Endodermal cell (in vitro differentiated cells): ENCODE data around the gene TRPM6. TPM values are rescaled to one million over a fixed set of nuclear protein-coding genes. Genes with fewer than 3 reads are reported as not detected.

Source experiments
- DNase-seq: peaks from one replicate; pipeline ENCODE4 v3.0.0-alpha.2; 2017
- H3K27ac ChIP-seq: 2 replicates; pipeline ENCODE4 v1.5.1; 2013; ENCODE audit warnings: mild to moderate bottlenecking, low read depth, low read length, moderate library complexity
- H3K27me3 ChIP-seq: 2 replicates; pipeline ENCODE4 v1.6.1; 2013; ENCODE audit warnings: mild to moderate bottlenecking, low read length, moderate library complexity; ENCODE audit not compliant: insufficient read depth, control insufficient read depth, poor library complexity, severe bottlenecking
- H3K36me3 ChIP-seq: 2 replicates; pipeline ENCODE4 v1.7.0; 2013; ENCODE audit warnings: mild to moderate bottlenecking, low read length, moderate library complexity; ENCODE audit not compliant: control insufficient read depth, insufficient read depth
- H3K4me1 ChIP-seq: one replicate; pipeline ENCODE4 v1.7.0; 2013; ENCODE audit warnings: low read length; ENCODE audit not compliant: control insufficient read depth, insufficient read depth
- H3K4me3 ChIP-seq: 2 replicates; pipeline ENCODE4 v1.5.1; 2013; ENCODE audit warnings: mild to moderate bottlenecking, low read length, moderate library complexity
- H3K9ac ChIP-seq: 2 replicates; pipeline ENCODE4 v1.6.1; 2013; ENCODE audit warnings: mild to moderate bottlenecking, low read length, moderate library complexity; ENCODE audit not compliant: poor library complexity, severe bottlenecking; ENCODE audit errors: extremely low read depth
- H3K9me3 ChIP-seq: 2 replicates; pipeline ENCODE4 v1.6.1; 2013; ENCODE audit warnings: mild to moderate bottlenecking, low read length, moderate library complexity; ENCODE audit not compliant: control insufficient read depth
- H3K27ac Mint-ChIP-seq: 2 replicates; pipeline ENCODE4 v1.8.0; 2020; ENCODE audit warnings: mixed read lengths
- H3K27me3 Mint-ChIP-seq: 2 replicates; pipeline ENCODE4 v1.8.0; 2021; ENCODE audit warnings: mild to moderate bottlenecking, mixed read lengths; ENCODE audit not compliant: insufficient read depth
- H3K36me3 Mint-ChIP-seq: 2 replicates; pipeline ENCODE4 v1.8.0; 2020; ENCODE audit warnings: low read depth, mixed read lengths
- H3K4me1 Mint-ChIP-seq: 2 replicates; pipeline ENCODE4 v1.8.0; 2020; ENCODE audit warnings: mixed read lengths
- H3K4me3 Mint-ChIP-seq: 2 replicates; pipeline ENCODE4 v1.8.0; 2020; ENCODE audit warnings: mild to moderate bottlenecking, moderate library complexity, mixed read lengths
- H3K9me3 Mint-ChIP-seq: 2 replicates; pipeline ENCODE4 v1.8.0; 2020; ENCODE audit warnings: mild to moderate bottlenecking, mixed read lengths
- WGBS, 2 experiments: methylation state at CpG; one replicate each; pipeline versions ENCODE4 v1.1.5 to v1.1.7; 2013; ENCODE audit warnings: missing lambda C conversion rate in 2 of 2, mixed read lengths in 1 of 2; ENCODE audit not compliant: insufficient coverage in 1 of 2, insufficient read length in 1 of 2; 5-methylcytosine and 5-hydroxymethylcytosine counted together
- total RNA-seq, 2 donors: library from RNA; stranded (reverse); fragmentation: NEBNext Ultra II Directional in 1 of 2; extraction: Animal tissue kit (Norgen Biotek cat#: 25700) in 1 of 2; gene quantifications; 2 replicates in 1 of 2; 3 replicates in 1 of 2; pipeline ENCODE4 v1.2.1, GENCODE V29; 2021
- TF ChIP-seq, protein P1 (sequence below): fragments of 200-600 bp; sonication (generic); conservative IDR thresholded peaks from 2 replicates; pipeline ENCODE4 v1.5.0; 2021; ENCODE audit warnings: antibody characterized with exemption, mild to moderate bottlenecking

TRPM6 gene
- total RNA-seq, 2 donors from 2014 or later: 1.2 to 1.7 TPM

DNA sequence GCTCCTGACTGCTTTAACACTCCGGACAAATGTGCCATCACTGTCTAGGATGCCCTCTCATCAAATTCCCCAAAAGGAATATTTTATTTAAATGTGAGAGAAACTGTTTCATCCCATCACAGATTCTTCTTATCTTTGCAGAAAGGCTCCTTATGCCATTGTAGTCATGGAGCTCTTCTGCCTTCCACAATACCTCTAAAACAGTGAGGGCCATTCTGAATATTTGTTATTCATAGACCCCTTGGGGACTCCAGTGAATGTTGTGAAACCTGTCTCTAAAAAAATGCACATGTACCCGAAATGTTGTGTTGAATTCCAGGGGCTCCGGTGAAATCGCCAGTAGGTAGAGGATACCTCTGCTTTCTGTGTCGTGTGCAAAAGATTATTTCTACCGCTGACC lies 213.6 kb downstream of the TRPM6 start:
- WGBS, 2 experiments: 90 to 91% methylated on average over 6 of the region's 6 CpGs
- H3K27ac ChIP-seq: no peak overlapping the region

More for the DNA sequence above, 213.6 kb downstream of the TRPM6 start:
- TF ChIP-seq, protein P1, sequence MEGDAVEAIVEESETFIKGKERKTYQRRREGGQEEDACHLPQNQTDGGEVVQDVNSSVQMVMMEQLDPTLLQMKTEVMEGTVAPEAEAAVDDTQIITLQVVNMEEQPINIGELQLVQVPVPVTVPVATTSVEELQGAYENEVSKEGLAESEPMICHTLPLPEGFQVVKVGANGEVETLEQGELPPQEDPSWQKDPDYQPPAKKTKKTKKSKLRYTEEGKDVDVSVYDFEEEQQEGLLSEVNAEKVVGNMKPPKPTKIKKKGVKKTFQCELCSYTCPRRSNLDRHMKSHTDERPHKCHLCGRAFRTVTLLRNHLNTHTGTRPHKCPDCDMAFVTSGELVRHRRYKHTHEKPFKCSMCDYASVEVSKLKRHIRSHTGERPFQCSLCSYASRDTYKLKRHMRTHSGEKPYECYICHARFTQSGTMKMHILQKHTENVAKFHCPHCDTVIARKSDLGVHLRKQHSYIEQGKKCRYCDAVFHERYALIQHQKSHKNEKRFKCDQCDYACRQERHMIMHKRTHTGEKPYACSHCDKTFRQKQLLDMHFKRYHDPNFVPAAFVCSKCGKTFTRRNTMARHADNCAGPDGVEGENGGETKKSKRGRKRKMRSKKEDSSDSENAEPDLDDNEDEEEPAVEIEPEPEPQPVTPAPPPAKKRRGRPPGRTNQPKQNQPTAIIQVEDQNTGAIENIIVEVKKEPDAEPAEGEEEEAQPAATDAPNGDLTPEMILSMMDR: no peak
- Histone ChIP-seq H3K9me3 (no peaks in the 10 kb centered on the region), H3K9ac (no peak overlapping the region), H3K36me3 (no peaks in the 10 kb centered on the region), H3K4me1 (no peaks in the 10 kb centered on the region), H3K27me3 (no peaks in the 10 kb centered on the region), H3K4me3 (no peak overlapping the region)
- Mint-ChIP-seq H3K4me3 (no peak overlapping the region), H3K27ac (no peak overlapping the region), H3K36me3 (no peaks in the 10 kb centered on the region), H3K4me1 (no peaks in the 10 kb centered on the region), H3K9me3 (no peaks in the 10 kb centered on the region), H3K27me3 (no peaks in the 10 kb centered on the region)
- no peak for DNase-seq

Other genes starting within 250 kb of the TRPM6 start
- gene C9orf40, start 65.0 kb upstream of the TRPM6 start, total RNA-seq: 10 to 100 TPM; 17.6 to 25.2 TPM
- 10 to 100 TPM; 24.9 to 31.4 TPM for gene CARNMT1, start 140.4 kb upstream of the TRPM6 start, total RNA-seq
- 10 to 100 TPM; 14.0 to 29.0 TPM for gene NMRK1, start 200.2 kb upstream of the TRPM6 start, total RNA-seq
- gene OSTF1, start 200.6 kb upstream of the TRPM6 start, total RNA-seq: 10 to 100 TPM; 15.0 to 20.5 TPM